GM21529 (cell line): ENCODE measurements around the gene PRR5L.

Source experiments
- ATAC-seq: cut with Tn5 transposase; IDR thresholded peaks from one replicate; pipeline ENCODE4 v1.9.1; 2021; ENCODE audit not compliant: unreplicated experiment

The PRR5L gene

GRCh38 chr11:36295926-36296325 lies at the start of gene PRR5L:
PRR5L (plus strand) TSS chr11:36296288; CDS start chr11:36401122, 104,834 bp downstream.
- no peak for ATAC-seq

GRCh38 chr11:36247493-36247892 lies 48.6 kb upstream of the PRR5L start:
- ATAC-seq, result no peak

GRCh38 chr11:36248436-36248835 lies 47.7 kb upstream of the PRR5L start:
- ATAC-seq, result no peak

- no peak for ATAC-seq
Measured at GRCh38 chr11:36249246-36249645, 46.8 kb upstream of the PRR5L start.

DNA sequence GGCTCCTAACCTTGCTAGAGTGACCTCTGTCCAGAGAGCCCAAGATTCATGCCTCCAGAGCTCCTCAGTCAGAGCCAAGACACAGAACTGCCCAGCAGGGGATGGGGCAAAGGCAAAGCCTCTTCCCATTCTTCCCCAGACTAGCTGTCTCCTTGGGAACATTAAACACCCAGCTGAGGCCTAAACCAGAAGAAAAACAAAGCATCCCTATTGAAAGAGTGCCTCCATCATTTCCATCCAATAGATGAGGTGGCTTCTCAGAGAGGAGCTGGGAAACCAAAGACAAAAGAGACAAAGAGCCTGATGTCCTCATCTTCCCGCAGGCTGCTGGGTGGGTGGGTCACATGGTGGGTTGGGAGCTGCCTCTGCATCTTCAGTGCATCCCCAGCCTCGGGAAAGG lies 44.3 kb upstream of the PRR5L start:
- ATAC-seq, result no peak

DNA sequence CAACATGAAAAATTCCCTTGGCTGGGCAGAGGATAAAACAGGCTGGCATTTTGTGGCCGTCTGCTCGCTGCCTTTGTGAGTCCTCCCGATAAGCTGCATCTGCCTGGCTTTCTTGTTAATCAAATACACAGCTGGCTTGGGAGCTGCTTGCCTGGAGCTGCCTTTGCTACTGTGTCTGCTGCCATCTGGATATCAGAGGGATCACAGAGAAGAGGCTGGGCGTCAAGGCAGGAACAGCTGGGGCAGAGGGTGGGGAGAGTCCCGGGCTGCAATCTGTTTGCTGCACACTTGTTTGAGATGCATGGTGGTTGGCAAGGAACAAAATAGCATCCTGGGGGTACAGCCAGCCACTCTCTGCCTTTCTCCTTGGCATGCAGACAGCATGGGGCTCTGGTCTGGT lies 42.9 kb upstream of the PRR5L start:
- ATAC-seq, result no peak

GRCh38 chr11:36254713-36255112 lies 41.4 kb upstream of the PRR5L start:
- ATAC-seq, result no peak

DNA sequence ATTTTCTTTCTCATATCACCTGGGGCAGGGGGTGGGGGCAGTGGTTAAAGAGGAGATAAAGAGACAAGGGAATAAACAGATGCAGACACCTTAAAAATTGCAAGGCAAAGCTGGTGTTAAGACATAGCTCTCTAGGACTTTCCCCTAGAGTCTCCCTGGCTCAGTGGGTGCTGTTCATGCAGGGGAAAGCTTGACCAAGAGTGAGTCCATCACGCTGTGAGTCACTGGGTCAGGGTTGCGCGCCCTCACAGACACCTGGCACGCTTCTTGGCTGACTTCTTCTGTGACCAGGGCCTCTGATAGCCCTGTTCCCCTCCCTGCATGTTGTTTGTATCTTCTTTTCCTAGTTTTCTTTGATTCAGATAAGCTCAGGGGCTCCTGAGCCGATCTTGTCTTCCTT lies 38.7 kb upstream of the PRR5L start:
- ATAC-seq, result no peak

- ATAC-seq, result no peak
Measured at GRCh38 chr11:36258730-36259360, 37.2 kb upstream of the PRR5L start.

- ATAC-seq, result no peak
Measured at GRCh38 chr11:36261094-36261493, 35.0 kb upstream of the PRR5L start.

GRCh38 chr11:36264011-36264972 lies 31.8 kb upstream of the PRR5L start:
- ATAC-seq, result no peak

DNA sequence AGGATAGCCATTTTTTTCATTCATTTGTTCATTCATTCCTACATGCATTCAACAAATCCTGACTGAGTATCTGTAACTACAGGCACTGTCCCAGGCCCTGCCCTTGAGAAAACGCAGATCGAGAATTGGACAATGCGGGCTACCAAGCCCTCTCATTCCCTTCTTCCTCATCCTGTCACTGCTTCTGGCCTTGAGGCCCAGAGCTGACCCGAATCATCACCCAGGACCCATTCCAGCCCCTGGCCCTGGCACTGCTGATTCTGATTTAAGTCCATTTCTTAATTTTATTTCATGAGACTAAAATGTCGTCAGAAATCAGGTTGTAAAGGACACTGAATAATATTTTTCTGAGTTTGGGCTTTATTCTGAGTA lies 31.1 kb upstream of the PRR5L start:
- no peak for ATAC-seq

DNA sequence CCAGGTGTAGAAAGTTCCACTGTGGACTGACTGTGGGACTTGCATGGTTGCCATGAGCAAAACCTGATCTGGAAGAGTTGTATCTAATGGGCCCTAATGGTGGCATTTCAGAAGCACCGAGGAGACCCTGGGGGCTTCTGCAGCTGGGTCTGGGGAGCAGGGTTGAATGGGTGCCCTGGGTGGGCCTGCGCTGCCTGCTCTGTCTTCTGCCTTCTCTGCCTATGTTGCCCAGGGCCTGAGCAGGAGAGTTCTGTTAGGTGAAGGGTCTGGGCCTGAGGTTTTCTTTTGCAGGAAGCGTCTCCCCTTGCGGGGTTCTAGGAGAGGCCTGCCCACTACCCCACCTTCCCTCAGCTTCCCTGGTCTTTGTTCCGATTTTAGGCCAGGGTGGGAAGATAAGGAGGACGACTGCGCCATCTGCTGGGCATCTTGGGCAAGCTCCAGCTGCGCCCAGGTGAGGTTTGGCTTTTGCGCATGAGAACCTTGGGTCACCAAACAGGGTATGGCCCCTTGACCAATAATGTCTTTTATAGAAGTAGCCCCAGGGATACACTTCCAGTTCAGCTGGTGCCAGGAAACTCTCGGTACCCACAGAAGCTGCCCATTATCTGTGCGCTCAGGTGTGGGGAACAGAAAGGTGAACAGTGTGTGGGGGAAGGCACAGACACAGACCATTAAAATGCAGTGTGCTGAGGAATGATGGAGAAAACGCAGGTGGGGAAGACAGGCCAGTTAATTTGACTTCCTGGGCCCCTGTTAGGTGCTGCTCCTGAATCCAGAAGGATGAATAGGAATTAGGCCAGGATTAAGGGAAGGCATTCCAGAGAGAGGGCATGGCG lies 30.1 kb upstream of the PRR5L start:
- no peak for ATAC-seq

GRCh38 chr11:36266767-36267166 lies 29.3 kb upstream of the PRR5L start:
- ATAC-seq, result no peak

GRCh38 chr11:36268337-36268985 lies 27.6 kb upstream of the PRR5L start:
- no peak for ATAC-seq

DNA sequence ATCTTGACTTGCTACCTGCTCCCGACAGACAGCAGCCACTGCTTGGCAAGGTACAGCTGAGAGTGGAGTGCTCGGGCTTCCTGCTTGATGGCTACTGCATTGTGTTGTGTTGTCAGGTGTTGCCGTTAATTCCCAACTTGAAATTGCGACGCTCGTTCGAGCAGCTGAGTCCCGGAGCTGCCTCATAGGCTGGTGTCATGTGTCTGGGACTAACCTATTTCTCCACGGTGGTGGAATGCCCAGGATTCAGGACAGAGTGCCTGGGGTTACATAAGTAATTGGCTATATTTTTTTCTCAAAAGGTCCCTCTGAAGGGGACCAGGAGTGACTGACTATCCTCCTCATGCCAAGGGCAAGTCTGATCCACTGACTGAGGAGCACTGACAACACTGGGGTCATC lies 25.4 kb upstream of the PRR5L start:
- no peak for ATAC-seq

DNA sequence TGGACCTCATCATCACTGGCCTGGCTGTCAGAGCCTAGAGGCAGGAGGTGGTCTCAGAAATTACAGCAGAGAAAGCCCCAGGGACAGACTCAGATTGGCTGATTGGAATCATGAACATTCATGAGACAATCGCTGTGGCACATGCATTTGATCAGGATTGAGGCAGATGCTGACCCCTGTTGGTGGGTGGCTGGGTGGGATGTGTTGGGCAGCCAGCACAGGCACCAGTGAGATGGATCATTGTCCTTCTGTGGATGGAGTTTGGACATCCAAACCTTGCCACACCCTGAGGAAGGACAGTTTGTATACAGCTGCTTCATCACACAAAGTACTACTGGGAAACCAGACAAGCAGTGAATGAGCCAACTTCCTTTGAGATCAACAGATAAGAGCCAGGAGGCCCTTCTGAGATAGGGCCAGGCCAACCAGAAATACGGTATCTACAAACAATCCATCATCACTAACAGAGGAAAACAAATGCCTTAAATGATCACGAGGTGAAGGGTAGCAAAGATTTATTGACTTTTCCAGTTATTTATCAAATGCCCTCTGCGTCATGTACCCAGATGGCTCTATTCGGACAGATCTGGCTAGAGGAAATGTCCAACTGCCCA lies 24.2 kb upstream of the PRR5L start:
- no peak for ATAC-seq

- no peak for ATAC-seq
Measured at GRCh38 chr11:36273110-36273509, 23.0 kb upstream of the PRR5L start.

DNA sequence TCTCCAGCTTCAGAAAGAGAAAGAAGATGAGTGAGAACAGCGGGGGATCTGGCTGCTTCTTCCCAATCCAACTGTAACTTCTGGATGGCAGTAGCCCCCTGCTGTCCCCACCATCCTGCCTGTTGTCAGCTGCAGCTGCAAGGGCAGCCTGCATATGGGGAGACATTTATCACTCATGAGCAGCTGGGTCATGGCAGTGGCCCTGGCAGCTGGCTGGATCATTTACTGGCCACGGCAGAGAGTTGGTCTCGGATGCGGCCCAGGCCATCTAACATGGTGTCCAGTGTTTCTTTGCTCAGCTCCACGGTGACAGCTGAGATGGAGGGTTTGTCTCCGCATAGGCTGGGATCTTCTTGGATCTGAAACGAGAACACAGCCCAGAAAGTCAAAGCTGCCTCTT lies 21.7 kb upstream of the PRR5L start:
- ATAC-seq, result no peak

DNA sequence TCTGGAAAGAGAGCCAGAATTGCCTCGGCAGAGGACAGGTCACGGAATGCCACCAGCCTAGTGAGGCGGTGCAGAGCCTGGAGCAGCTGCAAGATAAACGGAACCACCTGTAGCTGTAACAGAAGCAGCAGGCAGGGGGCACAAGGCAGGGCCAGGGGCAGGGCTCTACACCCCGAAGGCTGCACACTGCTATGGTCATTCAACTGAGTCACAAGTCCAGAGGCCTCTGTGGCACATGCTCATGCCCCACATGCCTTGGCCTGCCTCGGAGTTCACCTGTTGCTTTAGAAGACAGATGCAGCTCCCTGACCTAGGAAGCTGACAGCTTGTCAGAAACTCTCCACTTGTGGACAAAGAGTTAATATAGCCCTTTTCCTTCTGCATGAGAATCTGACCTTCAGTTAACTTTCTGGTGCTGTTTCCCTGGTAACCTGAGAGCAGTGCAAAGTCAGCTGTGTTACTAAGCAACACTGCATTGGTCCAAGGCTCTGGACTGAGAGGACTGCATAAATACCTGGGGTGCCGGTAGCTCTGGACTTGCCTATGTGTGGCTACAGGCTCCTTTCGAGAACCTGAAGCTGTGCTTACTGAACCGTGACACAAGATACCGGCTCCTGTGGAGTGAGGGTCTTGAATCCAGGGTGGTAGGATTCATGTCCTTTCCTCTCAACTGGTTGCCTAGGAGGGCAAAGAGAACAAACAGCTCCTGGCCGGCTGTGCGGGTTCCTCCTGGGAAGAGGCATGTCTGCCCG lies 17.4 kb upstream of the PRR5L start:
- no peak for ATAC-seq
